ENCODE measurements around the gene SLC16A13. TPM values are rescaled to one million over a fixed set of nuclear protein-coding genes. Genes with fewer than 3 reads are reported as not detected.

The SLC16A13 gene
- total RNA-seq, 2 donors from 2014 or later, result 1.6 TPM; not detected in 1

DNA sequence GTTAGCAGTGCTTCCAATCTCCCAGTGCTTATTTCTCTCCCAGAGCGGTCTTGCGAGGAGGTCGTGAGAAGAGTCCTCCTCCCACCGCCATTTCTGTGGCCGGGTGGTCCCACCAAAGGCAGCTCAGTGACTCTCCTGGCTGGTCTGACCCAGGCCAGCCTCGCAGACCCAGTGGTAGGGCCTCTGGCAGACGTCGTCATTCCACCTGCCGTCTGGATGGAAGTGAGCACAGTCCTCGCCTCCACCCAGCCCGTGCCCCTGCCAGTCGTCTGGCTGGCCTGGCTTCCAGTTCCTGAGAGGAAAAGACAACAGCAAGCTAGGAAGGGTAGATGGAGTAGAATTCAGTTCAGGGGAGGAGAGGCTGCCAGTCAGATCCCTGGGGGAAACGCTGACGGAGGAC lies 39.1 kb downstream of the SLC16A13 start:
- Histone ChIP-seq H3K4me1 (no peaks in the 10 kb centered on the region), H3K9me3 (no peaks in the 10 kb centered on the region), H3K4me3 (no peak overlapping the region), H3K27ac (no peak overlapping the region), H3K36me3 (replicated peaks in 1 of 2; ENCODE audit: insufficient read depth in 1 of 2, low read depth in 2 of 2) (no peaks in the 10 kb centered on the region), H3K27me3 (no peaks in the 10 kb centered on the region)
- 72 to 76% methylated on average over 10 to 14 of the region's 14 CpGs for WGBS, 2 donors
- no peak for DNase-seq
- intact Hi-C loops (cut with DNase I), result no loop called here
- ATAC-seq, result no peak
- no peak for TF ChIP-seq POLR2A (IDR thresholded peaks at IDR 0.05)
- TF ChIP-seq, protein P1, sequence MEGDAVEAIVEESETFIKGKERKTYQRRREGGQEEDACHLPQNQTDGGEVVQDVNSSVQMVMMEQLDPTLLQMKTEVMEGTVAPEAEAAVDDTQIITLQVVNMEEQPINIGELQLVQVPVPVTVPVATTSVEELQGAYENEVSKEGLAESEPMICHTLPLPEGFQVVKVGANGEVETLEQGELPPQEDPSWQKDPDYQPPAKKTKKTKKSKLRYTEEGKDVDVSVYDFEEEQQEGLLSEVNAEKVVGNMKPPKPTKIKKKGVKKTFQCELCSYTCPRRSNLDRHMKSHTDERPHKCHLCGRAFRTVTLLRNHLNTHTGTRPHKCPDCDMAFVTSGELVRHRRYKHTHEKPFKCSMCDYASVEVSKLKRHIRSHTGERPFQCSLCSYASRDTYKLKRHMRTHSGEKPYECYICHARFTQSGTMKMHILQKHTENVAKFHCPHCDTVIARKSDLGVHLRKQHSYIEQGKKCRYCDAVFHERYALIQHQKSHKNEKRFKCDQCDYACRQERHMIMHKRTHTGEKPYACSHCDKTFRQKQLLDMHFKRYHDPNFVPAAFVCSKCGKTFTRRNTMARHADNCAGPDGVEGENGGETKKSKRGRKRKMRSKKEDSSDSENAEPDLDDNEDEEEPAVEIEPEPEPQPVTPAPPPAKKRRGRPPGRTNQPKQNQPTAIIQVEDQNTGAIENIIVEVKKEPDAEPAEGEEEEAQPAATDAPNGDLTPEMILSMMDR (IDR thresholded peaks at IDR 0.05), result no peak

DNA sequence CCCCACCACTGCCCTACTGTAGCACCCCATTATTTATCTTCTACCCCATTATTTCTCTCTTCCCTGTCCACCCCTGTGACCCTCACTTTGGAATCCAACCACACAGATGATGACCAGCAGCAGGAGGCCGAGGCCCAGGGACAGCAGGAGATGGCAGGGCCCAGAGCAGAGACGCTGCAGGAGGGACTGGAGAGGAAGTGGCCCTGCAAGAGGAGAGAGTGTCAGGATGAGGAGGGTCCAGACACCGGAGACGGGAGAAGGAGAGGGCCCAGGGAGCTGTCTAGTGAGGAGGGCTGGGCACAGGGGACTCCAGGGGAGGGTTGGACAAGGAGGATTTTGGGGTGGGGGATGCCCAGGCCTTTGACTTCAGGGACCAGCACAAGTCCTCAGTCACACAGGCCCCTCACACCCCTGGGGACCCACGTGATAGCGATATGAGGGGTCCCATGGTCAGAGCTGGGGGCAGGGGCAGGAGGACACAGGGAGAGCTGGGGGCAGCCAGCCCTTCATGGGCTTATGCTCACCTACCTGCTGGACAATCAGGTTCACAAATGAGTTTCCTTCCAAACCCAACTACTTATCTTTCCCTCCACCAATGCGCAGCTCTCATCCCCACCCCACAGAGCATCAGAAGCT lies 42.2 kb downstream of the SLC16A13 start:
- DNase-seq, result no peak
- Histone ChIP-seq H3K9me3 (no peaks in the 10 kb centered on the region), H3K27me3 (no peaks in the 10 kb centered on the region), H3K4me1 (no peaks in the 10 kb centered on the region), H3K27ac (no peak overlapping the region), H3K36me3 (replicated peaks in 1 of 2; ENCODE audit: insufficient read depth in 1 of 2, low read depth in 2 of 2) (no peaks in the 10 kb centered on the region), H3K4me3 (no peak overlapping the region)
- intact Hi-C loops (cut with DNase I), result no loop called here
- 75 to 83% methylated on average over 6 to 7 of the region's 7 CpGs for WGBS, 2 donors
- no peak for ATAC-seq
- no peak for TF ChIP-seq POLR2A (IDR thresholded peaks at IDR 0.05)
- TF ChIP-seq, protein P1 (IDR thresholded peaks at IDR 0.05), result no peak

DNA sequence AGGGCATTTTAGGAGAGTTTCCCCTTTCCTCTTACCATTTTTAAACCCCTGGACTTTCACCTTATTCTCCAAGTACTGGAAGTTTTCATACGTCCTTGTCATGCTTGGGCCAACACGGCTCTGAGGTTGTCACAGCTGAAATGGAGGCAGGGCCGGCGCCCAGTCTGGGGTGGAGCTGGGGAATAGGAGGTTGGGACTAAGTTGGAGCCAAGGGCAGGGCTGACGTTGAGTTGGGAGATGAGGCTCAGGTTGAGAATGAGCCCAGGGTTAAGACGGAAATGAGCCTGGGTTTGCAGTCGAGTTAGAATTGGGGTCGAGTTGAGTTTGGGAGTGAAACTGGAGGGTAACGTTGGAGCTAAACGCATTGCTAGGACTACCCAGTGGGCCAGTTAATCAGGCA lies 42.9 kb downstream of the SLC16A13 start:
- WGBS, 2 donors, result 71 to 80% methylated on average over 10 of the region's 10 CpGs
- Histone ChIP-seq H3K4me3 (no peak overlapping the region), H3K27me3 (no peaks in the 10 kb centered on the region), H3K27ac (no peak overlapping the region), H3K9me3 (no peaks in the 10 kb centered on the region), H3K4me1 (no peaks in the 10 kb centered on the region), H3K36me3 (replicated peaks in 1 of 2; ENCODE audit: insufficient read depth in 1 of 2, low read depth in 2 of 2) (no peaks in the 10 kb centered on the region)
- no peak for TF ChIP-seq POLR2A (IDR thresholded peaks at IDR 0.05)
- TF ChIP-seq, protein P1 (IDR thresholded peaks at IDR 0.05), result no peak
- DNase-seq (no peak), ATAC-seq (no peak)
- intact Hi-C loops (cut with DNase I), result no loop called here

DNA sequence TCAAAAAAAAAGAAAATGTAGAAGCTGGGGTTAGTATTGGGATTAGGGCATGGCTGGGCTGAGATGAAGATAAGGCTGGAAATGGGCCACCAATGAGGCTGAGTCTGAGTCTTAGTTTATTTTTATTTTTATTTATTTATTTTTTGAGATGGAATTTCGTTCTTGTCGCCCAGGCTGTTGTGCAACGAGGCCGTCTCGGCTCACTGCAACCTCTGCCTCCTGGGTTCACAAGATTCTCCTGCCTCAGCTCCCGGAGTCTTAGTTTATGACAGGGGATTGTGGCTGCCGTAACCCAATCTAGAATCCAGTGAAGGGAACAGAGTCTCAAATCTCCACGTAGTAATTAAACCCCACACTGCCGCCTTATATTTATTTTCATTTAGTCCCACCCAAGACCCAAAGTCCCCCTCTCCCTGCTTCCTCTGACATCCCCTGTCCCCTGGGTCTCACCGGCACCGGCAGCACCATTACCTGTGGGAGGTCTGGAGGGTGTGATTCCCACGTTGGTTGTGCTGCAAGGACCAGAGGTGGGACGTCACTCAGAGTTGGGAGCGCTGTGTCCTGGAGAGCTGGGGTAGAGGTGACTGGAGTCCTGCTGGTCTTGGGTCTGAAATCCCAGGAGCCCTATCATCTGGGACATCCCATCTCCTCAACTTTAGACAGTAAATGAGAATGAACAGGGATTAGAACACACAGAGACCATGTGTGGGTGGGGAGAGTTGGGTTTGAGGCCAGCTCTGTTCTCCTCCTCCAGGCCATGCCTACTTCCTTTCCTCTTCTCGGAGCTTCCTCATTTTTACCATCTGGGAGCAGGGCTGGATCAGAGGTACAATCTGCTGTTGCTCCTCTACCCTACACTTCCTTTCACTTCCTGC lies 44.0 kb downstream of the SLC16A13 start, which contains the start of gene CLEC10A:
CLEC10A (minus strand) TSS at position 671 of the 875 bp plus-strand sequence. CDS start 1,439 bp downstream, outside the sequence.
- H3K36me3 ChIP-seq (replicated peaks in 1 of 2; ENCODE audit: insufficient read depth in 1 of 2, low read depth in 2 of 2), result no peaks in the 10 kb centered on the region
- intact Hi-C loops (cut with DNase I), result no loop called here
- no peak within 1 kb of the TSS for H3K27ac ChIP-seq
- H3K4me3 ChIP-seq, result no peak within 1 kb of the TSS
- WGBS, 2 donors, result 61 to 80% methylated on average over 15 of the region's 15 CpGs
- DNase-seq (no peak), ATAC-seq (no peak)
- H3K9me3 ChIP-seq, result no peaks in the 10 kb centered on the region
- no peaks in the 10 kb centered on the region for H3K27me3 ChIP-seq
- TF ChIP-seq, protein P1 (IDR thresholded peaks at IDR 0.05), result no peak
- no peak for TF ChIP-seq POLR2A (IDR thresholded peaks at IDR 0.05)
- no peaks in the 10 kb centered on the region for H3K4me1 ChIP-seq

Measured in body of pancreas (tissue), 4 donors.